Memory B cell (primary cell): ENCODE measurements around the gene MED13L.

Experiments used
- ATAC-seq: fragments of 150-1000 bp; cut with Tn5 transposase; 2 replicates; pipeline ENCODE4 v1.10.0; 2021; ENCODE audit warnings: low read depth, mild to moderate bottlenecking, moderate library complexity
- DNase-seq, 2 donors: peaks; one replicate each; pipeline ENCODE4 v3.0.0; 2022; ENCODE audit warnings: low spot score in 2 of 2
- H3K27ac Mint-ChIP-seq: one replicate; pipeline ENCODE4 v1.8.0; 2022; ENCODE audit warnings: mild to moderate bottlenecking, moderate library complexity, mixed read lengths
- H3K27me3 Mint-ChIP-seq: one replicate; pipeline ENCODE4 v1.8.0; 2022; ENCODE audit warnings: mixed read lengths
- H3K36me3 Mint-ChIP-seq: one replicate; pipeline ENCODE4 v1.8.0; 2022; ENCODE audit warnings: mild to moderate bottlenecking, mixed read lengths
- H3K4me1 Mint-ChIP-seq: one replicate; pipeline ENCODE4 v1.8.0; 2022; ENCODE audit warnings: mixed read lengths
- H3K4me3 Mint-ChIP-seq: one replicate; pipeline ENCODE4 v1.8.0; 2022; ENCODE audit warnings: mild to moderate bottlenecking, moderate library complexity, mixed read lengths
- H3K9me3 Mint-ChIP-seq: one replicate; pipeline ENCODE4 v1.8.0; 2022; ENCODE audit warnings: mixed read lengths

MED13L gene

DNA sequence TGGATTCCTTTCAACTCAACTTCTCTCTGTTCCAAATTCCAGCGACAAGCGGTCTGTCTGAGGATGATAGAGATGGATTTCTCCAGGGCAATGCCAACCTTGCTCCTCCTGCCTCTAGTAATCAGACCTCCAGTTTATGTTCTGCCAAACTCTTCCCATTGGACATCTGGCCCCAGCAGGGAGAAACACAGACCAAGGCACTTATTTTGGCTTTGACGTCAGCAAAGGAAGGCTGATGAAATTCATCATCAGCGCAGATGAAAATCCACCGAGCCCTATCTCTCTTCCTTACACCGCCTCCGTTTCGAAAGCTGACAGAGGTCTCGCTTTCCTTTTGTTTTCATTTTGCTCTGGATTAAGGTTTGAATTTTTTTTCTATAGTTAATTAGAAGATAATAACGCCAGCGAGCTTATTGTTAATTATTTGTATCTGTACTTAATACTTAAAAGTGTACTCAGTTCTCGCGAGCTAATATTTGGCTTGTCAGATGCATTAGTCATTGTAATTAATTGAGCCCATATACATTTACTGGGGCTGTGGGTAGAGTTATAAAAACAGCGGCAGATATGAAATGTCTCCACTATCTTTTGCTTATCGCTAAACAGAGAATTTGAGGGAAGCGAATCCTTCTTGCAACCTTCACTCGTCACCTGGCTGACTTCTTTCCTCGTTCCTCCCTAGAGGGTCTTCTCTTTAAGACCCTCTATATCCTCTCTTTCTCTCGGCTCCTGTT, 35.9 kb upstream of the MED13L start:
- no peak overlapping the region for H3K27ac Mint-ChIP-seq
- H3K36me3 Mint-ChIP-seq, result peaks cover 1% of the 10 kb centered on the region

DNA sequence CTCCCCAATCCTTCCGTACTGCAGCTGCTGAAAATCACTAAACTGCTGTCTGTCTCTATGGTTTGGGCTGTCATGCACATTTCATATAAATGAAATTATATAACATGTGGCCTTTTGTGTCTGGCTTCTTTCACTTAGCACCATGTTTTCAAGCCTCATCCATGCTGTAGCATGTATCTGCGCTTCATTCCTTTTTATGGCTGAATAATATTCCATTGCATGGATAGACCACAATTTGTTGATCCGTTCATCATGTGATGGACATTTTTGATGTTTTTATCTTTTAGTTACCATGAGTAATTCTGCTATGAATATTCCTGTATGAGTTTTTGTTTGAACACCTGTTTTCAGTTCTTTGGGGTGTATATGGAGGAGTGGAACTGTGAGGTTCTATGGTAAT, 32.6 kb upstream of the MED13L start:
- ATAC-seq (no peak), DNase-seq (no peak)
- Mint-ChIP-seq H3K9me3 (peaks cover 4% of the 10 kb centered on the region), H3K27me3 (peaks cover 1% of the 10 kb centered on the region), H3K36me3 (peaks cover 1% of the 10 kb centered on the region), H3K27ac (no peak overlapping the region), H3K4me1 (peaks cover 3% of the 10 kb centered on the region), H3K4me3 (no peak overlapping the region)

More for the DNA sequence above, 35.9 kb upstream of the MED13L start:
- no peak for DNase-seq
- peaks cover 5% of the 10 kb centered on the region for H3K4me1 Mint-ChIP-seq
- peaks cover 3% of the 10 kb centered on the region for H3K27me3 Mint-ChIP-seq
- ATAC-seq, result no peak
- peaks cover 6% of the 10 kb centered on the region for H3K9me3 Mint-ChIP-seq
- H3K4me3 Mint-ChIP-seq, result no peak overlapping the region

DNA sequence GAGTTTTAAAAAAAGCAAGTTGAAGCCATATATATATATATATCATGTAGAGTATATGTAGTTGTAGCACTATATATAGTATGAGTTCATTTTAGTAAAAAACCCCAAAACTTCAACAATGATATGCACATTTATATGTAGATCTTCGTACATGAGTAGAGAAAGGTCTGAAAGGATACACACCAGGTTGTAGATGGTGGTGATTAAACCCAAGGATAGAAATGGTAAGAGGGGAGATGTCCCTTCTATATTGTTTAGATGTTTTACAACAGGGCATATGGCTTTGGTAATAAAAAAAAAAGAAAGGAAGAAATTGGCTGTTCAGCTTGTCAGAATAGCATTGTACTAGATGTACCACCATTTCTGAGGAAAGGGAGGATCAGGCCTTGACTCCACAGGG, 31.9 kb upstream of the MED13L start:
- H3K9me3 Mint-ChIP-seq, result peaks cover 4% of the 10 kb centered on the region
- no peak overlapping the region for H3K4me3 Mint-ChIP-seq
- ATAC-seq, result no peak
- no peaks in the 10 kb centered on the region for H3K27me3 Mint-ChIP-seq
- peaks cover 1% of the 10 kb centered on the region for H3K36me3 Mint-ChIP-seq
- no peak overlapping the region for H3K27ac Mint-ChIP-seq
- H3K4me1 Mint-ChIP-seq, result peaks cover under 1% of the 10 kb centered on the region
- DNase-seq, result no peak

DNA sequence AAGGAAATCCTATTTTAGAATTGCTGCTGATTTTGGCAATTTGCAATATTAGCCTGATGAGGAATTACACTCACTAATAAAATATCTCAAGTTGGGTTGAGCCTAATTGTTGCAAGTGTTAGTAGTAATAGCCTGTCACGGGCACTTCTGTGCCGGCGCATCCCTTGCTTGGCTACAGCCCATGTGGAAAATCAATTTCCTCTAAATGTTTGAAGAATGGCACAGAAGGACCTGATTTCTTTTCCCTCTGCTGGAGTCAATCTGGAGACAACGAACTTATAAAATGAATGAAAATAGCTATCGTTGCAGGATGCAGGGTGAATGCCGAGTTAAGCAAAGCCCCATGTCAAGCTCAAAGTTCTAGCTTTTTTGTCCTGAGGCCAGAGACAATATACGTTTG, 31.2 kb upstream of the MED13L start:
- Mint-ChIP-seq H3K36me3 (peaks cover 1% of the 10 kb centered on the region), H3K4me3 (no peak overlapping the region), H3K27ac (no peak overlapping the region), H3K4me1 (no peaks in the 10 kb centered on the region), H3K27me3 (no peaks in the 10 kb centered on the region), H3K9me3 (peaks cover 4% of the 10 kb centered on the region)
- ATAC-seq, result no peak
- DNase-seq, result no peak

DNA sequence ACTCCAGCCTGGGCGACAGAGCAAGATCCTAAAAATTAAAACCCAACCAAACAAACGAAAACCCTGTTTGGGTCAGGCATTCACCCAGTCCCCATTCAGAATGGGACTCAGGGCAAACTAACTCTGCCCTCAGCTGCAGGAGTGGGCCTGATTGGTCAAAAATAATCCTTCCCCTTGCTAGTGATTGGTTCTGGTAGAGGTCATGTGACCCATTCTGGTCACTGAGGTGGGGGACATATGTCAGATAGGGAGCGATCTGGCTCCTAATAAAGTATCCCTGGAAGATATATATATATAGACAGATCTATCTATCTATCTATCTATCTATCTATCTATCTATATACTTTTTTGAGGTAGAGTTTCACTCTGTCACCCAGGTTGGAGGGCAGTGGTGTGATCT, 29.5 kb upstream of the MED13L start:
- no peak overlapping the region for H3K27ac Mint-ChIP-seq
- no peak overlapping the region for H3K4me3 Mint-ChIP-seq
- no peak for DNase-seq
- H3K4me1 Mint-ChIP-seq, result no peaks in the 10 kb centered on the region
- ATAC-seq, result no peak
- H3K9me3 Mint-ChIP-seq, result peaks cover 4% of the 10 kb centered on the region
- H3K36me3 Mint-ChIP-seq, result peaks cover 1% of the 10 kb centered on the region
- H3K27me3 Mint-ChIP-seq, result no peaks in the 10 kb centered on the region

DNA sequence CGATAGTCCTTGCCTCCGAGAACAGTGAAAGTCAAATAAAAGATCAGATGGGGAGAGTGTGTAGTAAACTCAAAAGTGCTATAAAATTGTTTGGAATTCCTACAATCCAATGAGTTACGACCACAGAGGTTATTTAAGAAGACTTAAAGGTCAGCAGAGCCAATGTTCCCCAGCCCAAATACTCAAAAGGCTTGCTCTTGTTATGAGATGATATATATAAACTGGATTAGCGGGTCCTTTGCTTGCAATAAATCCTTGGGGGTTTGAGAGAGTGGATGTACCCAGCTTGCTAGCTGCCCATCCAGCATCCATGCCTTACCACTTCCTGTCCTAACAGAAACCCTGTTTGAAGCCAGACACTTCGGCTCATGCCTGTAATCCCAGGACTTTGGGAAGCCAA, 29.0 kb upstream of the MED13L start:
- H3K36me3 Mint-ChIP-seq, result peaks cover 1% of the 10 kb centered on the region

DNA sequence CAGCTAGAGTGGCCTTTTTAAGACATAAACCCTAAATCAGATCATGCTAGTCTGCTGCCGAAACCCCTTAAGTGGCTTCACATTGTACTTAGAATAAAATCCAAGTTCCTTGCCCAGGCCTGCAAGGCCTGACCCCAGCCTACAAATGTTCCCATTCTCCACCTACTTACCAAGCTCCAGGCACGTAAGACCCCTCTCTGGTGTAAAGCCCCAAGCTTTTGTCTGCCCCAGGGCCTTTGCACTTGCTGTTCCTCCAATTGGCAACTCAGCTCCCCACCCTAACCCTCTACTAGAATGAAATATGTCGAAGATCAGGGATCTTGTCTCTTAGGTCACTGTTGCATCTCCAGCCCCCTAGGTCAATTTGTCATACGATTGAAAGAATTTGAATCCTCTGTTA, 27.1 kb upstream of the MED13L start:
- no peaks in the 10 kb centered on the region for H3K36me3 Mint-ChIP-seq
- ATAC-seq, result no peak
- DNase-seq, result no peak
- peaks cover 3% of the 10 kb centered on the region for H3K9me3 Mint-ChIP-seq
- H3K27me3 Mint-ChIP-seq, result no peaks in the 10 kb centered on the region
- H3K4me1 Mint-ChIP-seq, result no peaks in the 10 kb centered on the region
- H3K27ac Mint-ChIP-seq, result no peak overlapping the region
- no peak overlapping the region for H3K4me3 Mint-ChIP-seq

More for the DNA sequence above, 29.0 kb upstream of the MED13L start:
- no peak overlapping the region for H3K27ac Mint-ChIP-seq
- ATAC-seq, result no peak
- H3K4me1 Mint-ChIP-seq, result no peaks in the 10 kb centered on the region
- DNase-seq, result no peak
- H3K4me3 Mint-ChIP-seq, result no peak overlapping the region
- H3K9me3 Mint-ChIP-seq, result peaks cover 4% of the 10 kb centered on the region
- H3K27me3 Mint-ChIP-seq, result no peaks in the 10 kb centered on the region

DNA sequence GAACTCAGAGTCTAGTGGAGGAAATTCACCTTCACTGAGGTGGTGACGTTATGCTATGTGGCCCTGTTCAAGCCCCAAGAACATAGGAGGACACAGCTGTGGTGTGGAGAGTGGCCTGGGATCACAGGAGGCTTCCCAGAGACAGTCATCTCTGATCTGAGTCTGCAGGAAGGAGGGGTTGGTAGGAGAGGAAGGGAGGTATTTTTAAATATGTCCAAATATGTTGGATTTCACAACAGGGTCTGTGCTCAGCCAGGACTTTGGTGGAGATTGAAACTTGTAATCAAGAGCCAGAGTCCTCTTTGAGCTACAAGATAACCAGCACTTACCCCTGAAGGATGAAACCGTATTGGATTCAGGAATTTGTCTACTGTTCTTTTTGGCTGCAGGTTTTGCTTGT, 26.4 kb upstream of the MED13L start:
- ATAC-seq (no peak), DNase-seq (no peak)
- Mint-ChIP-seq H3K4me1 (no peaks in the 10 kb centered on the region), H3K27me3 (no peaks in the 10 kb centered on the region), H3K9me3 (no peaks in the 10 kb centered on the region), H3K27ac (no peak overlapping the region), H3K36me3 (no peaks in the 10 kb centered on the region), H3K4me3 (no peak overlapping the region)

DNA sequence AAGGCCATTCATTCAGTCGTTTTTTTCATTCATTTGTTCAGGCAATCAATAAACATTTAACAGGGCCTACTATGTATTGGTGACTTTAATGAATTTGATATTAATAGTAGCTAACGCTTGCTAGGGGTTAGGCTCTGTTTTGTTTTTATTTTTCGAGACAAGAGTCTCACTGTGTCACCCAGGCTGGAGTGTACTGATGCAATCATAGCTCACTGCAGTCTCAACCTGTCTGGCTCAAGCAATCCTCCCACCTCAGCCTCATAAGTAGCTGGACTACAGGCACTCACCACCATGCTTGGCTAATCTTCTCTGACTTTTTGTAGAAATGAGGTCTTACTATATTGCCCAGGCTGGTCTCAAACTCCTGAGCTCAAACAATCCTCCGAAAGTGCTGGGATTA, 25.6 kb upstream of the MED13L start:
- H3K36me3 Mint-ChIP-seq, result no peaks in the 10 kb centered on the region
- H3K9me3 Mint-ChIP-seq, result no peaks in the 10 kb centered on the region

DNA sequence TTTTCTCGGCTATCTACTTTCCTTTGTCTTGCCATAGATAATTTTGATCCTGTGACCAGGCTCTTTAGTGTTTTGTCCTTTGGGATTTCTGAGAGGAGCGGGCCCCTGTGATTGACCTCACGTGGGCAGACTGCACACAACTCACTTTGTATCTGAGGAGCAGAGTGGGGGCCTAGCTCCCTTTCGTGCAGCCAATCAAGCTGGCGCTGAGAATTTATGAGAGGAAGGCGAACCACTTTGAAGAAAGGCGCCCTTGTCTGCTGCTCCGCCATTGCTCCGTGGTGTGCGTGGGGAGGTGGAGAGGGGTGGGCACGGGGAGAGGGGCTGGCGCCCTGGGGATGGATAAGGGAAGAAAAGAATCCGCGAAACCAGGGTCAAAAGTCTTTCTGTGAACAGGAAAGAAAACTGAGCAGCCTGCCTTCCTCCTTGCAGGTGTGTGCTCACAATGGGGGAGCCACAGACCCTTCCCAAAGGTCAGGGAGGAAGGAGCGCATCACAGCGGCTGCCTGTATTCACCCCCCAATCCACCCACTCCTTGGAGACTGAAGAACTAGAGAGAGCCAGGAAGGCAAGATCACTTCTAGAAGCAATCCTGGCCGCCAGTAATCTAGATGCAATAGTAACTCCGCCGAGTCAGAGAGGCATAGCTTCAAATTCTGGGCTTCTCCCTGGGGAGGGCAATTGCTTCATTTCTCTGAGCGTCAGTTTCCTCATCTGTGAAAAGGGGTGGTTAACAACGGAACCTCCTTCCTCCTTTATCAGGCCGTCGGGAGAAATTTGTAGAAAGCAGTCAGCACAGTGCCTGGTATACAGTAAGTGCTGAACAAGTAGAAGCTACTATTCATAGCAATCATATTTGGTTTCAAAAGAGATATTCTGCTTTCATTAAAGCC, 24.9 kb upstream of the MED13L start:
- Mint-ChIP-seq H3K36me3 (no peaks in the 10 kb centered on the region), H3K4me3 (no peak overlapping the region), H3K4me1 (peaks cover under 1% of the 10 kb centered on the region), H3K27me3 (no peaks in the 10 kb centered on the region), H3K9me3 (no peaks in the 10 kb centered on the region), H3K27ac (no peak overlapping the region)
- ATAC-seq, result peak; percentile 32
- DNase-seq, result no peak

More for the DNA sequence above, 25.6 kb upstream of the MED13L start:
- Mint-ChIP-seq H3K27me3 (no peaks in the 10 kb centered on the region), H3K4me3 (no peak overlapping the region), H3K4me1 (no peaks in the 10 kb centered on the region), H3K27ac (no peak overlapping the region)
- ATAC-seq (no peak), DNase-seq (no peak)

DNA sequence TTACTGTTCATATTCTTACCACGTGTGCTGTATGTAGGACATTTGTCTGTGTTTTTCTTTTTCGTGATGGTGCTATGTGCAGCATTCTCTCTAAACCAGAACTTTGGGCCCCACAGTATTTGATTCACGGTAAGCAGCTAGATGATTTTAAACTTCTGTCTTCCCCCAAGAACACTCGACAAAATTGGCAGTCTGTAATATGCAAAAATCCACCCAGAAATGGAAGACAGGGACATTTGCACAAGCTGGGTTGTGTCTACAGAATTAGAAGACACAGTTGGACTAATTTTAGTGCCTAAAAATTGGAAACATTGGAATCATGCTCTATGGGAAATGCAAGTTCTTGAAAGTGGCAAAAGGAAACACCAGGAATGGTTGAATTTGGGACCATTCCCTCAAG, 24.1 kb upstream of the MED13L start:
- no peaks in the 10 kb centered on the region for H3K36me3 Mint-ChIP-seq
- no peak for ATAC-seq
- H3K9me3 Mint-ChIP-seq, result no peaks in the 10 kb centered on the region
- H3K27ac Mint-ChIP-seq, result no peak overlapping the region
- H3K27me3 Mint-ChIP-seq, result no peaks in the 10 kb centered on the region
- H3K4me3 Mint-ChIP-seq, result no peak overlapping the region
- DNase-seq, result no peak
- H3K4me1 Mint-ChIP-seq, result peaks cover 2% of the 10 kb centered on the region

DNA sequence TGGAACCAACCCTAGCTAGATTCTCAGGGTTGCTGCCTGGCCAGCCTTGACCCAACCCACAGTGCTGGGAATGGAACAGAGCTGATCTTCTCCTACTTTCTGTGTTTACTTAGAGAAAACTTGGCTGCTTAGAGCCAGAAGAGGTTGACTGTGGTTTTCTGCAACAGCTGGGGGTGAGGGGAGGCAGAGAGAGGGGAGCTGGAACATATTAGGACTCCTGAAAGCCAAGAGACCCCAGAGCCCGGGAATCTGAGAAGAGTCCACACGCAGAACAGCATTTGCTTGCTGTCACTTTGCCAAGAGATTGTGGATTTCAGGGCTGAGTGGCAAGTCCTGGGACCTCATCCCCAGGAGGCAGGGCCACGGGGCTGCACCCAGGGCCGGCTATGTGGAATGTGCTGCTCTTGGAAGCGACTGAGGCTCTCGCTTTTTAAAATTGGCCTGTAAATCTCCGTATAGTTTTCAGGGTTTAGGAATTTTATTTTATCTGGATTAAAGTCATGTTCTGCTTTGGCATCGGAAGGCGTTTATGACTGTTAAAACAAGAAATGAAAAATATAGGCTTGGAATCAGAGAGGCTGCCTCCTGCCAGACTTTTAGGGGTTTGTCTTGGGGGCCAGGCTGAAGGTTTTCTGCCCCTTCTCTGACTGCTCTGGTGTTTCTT, 22.3 kb upstream of the MED13L start:
- Mint-ChIP-seq H3K9me3 (peaks cover 4% of the 10 kb centered on the region), H3K36me3 (peaks cover 4% of the 10 kb centered on the region), H3K27me3 (peaks cover 3% of the 10 kb centered on the region), H3K4me3 (no peak overlapping the region), H3K27ac (no peak overlapping the region), H3K4me1 (peaks cover 6% of the 10 kb centered on the region)
- ATAC-seq (no peak), DNase-seq (no peak)

DNA sequence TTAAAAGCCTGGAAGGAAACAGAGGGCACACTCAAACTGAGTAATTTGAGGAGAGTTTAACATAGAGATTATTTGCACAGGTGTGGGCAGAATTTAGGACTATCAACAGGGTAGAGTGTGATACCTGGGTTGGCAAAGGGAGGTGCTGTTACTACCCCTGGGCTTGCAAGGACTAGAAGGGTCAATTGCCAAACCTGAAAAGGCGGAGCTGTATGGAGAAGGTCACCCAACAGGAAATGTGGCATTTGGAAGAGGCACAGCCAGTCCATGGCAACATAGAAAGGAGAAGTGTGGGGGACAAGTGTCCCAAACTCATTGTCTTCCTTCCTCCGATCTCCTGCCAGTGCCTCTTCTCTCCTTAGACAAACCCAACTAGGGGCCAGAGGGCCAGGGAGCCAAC, 21.6 kb upstream of the MED13L start:
- Mint-ChIP-seq H3K27me3 (peaks cover 3% of the 10 kb centered on the region), H3K36me3 (peaks cover 4% of the 10 kb centered on the region), H3K4me3 (no peak overlapping the region), H3K4me1 (peaks cover 6% of the 10 kb centered on the region), H3K9me3 (peaks cover 4% of the 10 kb centered on the region), H3K27ac (no peak overlapping the region)
- DNase-seq, result no peak
- ATAC-seq, result no peak

DNA sequence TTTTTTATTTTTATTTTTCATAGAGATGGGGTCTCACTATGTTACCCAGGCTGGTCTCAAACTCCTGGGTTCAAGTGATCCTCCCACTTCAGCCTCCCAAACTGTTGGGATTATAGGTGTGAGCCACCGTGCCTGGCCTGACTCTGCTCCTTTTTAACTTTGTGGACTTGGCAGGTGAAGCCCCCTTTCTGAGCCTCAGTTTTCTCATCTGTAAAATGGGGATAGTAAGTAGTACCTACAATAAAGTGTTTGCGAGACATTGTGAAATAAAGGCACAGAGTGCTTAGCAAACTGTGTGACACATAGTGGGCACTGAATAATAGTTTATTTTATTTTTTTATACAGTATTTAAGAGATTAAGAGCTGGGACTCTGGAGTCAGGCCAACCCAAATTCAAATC, 21.1 kb upstream of the MED13L start:
- no peak overlapping the region for H3K4me3 Mint-ChIP-seq
- peaks cover 4% of the 10 kb centered on the region for H3K9me3 Mint-ChIP-seq
- H3K36me3 Mint-ChIP-seq, result peaks cover 4% of the 10 kb centered on the region
- no peak for ATAC-seq
- H3K27ac Mint-ChIP-seq, result peak overlapping the region; percentile 39
- peaks cover 3% of the 10 kb centered on the region for H3K27me3 Mint-ChIP-seq
- peaks cover 6% of the 10 kb centered on the region for H3K4me1 Mint-ChIP-seq
- no peak for DNase-seq
